ENCODE data around the gene MACC1. TPM values are rescaled to one million over a fixed set of nuclear protein-coding genes. Genes with fewer than 3 reads are reported as not detected.

MACC1 gene
- polyA plus RNA-seq, 1 of the 3 experiments (the other 2 are of a cell fraction) = not detected

DNA sequence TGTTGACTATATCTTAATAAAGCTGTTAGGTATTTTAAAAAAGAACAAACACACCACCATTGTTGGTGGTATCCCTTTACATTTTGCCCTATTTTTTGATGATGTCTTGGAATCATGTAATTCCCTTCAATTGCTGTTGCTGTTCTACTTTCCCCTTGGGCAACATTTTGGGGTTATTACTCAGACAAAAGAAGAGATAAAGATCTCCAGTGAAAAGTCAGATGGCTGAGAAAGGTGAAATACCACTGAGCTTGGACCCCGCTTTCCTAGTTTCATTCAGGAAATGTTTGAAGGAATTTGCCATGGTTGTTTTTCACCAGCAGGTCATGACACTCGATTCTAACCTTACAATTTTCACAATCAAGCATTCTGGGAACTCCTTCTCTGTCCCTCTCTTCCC lies 84.6 kb downstream of the MACC1 start:
- ChIA-PET POLR2A (no interaction called here), CTCF (no interaction called here)
- Histone ChIP-seq H3K27me3 (ENCODE audit: insufficient read depth) (no peaks in the 10 kb centered on the region), H3K4me2 (no peak overlapping the region), H2AFZ (ENCODE audit: low read depth) (no peak overlapping the region), H3K27ac (ENCODE audit: low read depth in 2 of 2, low read length in 1 of 2) (no peak overlapping the region), H3K36me3 (replicated peaks in 1 of 2; ENCODE audit: control insufficient read depth in 1 of 2, insufficient read depth in 2 of 2, low read length in 1 of 2) (no peaks in the 10 kb centered on the region), H3K9ac (no peak overlapping the region), H3K4me3 (ENCODE audit: low read depth in 2 of 2, low read length in 1 of 2) (no peak overlapping the region), H4K20me1 (ENCODE audit: insufficient read depth) (no peaks in the 10 kb centered on the region), H3K79me2 (ENCODE audit: insufficient read depth) (no peaks in the 10 kb centered on the region), H3K4me1 (ENCODE audit: control insufficient read depth in 1 of 2, insufficient read depth in 2 of 2, low read depth in 1 of 2, low read length in 1 of 2) (no peaks in the 10 kb centered on the region), H3F3A (replicated peaks; ENCODE audit: insufficient read depth) (peaks cover 3% of the 10 kb centered on the region), H3K9me3 (no peaks in the 10 kb centered on the region), H3K9me2 (no peaks in the 10 kb centered on the region)
- TF ChIP-seq MEF2A (IDR thresholded peaks at IDR 0.05; ENCODE audit: borderline replicate concordance, low read depth) = no peak
- no peak for TF ChIP-seq RXRA (IDR thresholded peaks at IDR 0.05; ENCODE audit: borderline replicate concordance, low read depth)
- DNase-seq = no peak
- WGBS (ENCODE audit: low lambda C conversion rate) = 43% methylated on average over 2 of the region's 2 CpGs

DNA sequence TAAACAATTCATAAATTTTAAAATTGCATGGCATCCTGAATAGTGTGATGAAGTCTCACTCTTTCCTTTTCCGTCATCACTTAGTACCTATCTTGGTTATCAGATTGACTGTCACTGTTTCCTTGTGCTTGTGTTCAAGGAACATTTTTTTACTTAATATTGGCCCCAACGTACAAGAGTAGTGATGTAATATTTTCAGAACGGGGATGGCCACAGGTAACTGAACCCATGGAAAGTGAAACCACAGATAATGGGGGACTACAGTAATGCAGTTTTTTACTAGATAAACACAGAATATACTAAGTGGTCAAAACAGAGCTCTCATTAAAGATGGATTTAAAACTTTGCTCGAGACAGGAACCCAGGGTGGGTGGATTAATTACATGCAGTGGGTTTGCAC lies 85.4 kb downstream of the MACC1 start:
- Histone ChIP-seq H3K36me3 (replicated peaks in 1 of 2; ENCODE audit: control insufficient read depth in 1 of 2, insufficient read depth in 2 of 2, low read length in 1 of 2) (no peaks in the 10 kb centered on the region), H3K27ac (ENCODE audit: low read depth in 2 of 2, low read length in 1 of 2) (no peak overlapping the region), H4K20me1 (ENCODE audit: insufficient read depth) (no peaks in the 10 kb centered on the region), H3K9me3 (no peaks in the 10 kb centered on the region), H3F3A (replicated peaks; ENCODE audit: insufficient read depth) (no peaks in the 10 kb centered on the region), H3K9me2 (no peaks in the 10 kb centered on the region), H3K4me1 (ENCODE audit: control insufficient read depth in 1 of 2, insufficient read depth in 2 of 2, low read depth in 1 of 2, low read length in 1 of 2) (no peaks in the 10 kb centered on the region), H3K4me3 (ENCODE audit: low read depth in 2 of 2, low read length in 1 of 2) (no peak overlapping the region), H3K79me2 (ENCODE audit: insufficient read depth) (no peaks in the 10 kb centered on the region), H2AFZ (ENCODE audit: low read depth) (no peak overlapping the region), H3K9ac (no peak overlapping the region), H3K4me2 (no peak overlapping the region), H3K27me3 (ENCODE audit: insufficient read depth) (no peaks in the 10 kb centered on the region)
- TF ChIP-seq USF2 (IDR thresholded peaks at IDR 0.05; ENCODE audit: borderline replicate concordance, low read depth, low read length) = no peak
- TF ChIP-seq POLR2AphosphoS5 (IDR thresholded peaks at IDR 0.05; ENCODE audit: low read depth, low read length) = no peak
- TF ChIP-seq SMC3 (IDR thresholded peaks at IDR 0.05; ENCODE audit: low read depth, low read length) = no peak
- no peak for TF ChIP-seq TCF12 (IDR thresholded peaks at IDR 0.05)
- TF ChIP-seq PBX3 (IDR thresholded peaks at IDR 0.05) = no peak
- TF ChIP-seq JUND (IDR thresholded peaks at IDR 0.05) = no peak
- no peak for TF ChIP-seq FOXJ3 (CRISPR knock-in tag; IDR thresholded peaks at IDR 0.05)
- TF ChIP-seq NRF1 (IDR thresholded peaks at IDR 0.05; ENCODE audit: low read depth, low read length) = no peak
- TF ChIP-seq EZH2phosphoT487 (IDR thresholded peaks at IDR 0.05; ENCODE audit: borderline replicate concordance, low read depth) = no peak
- no peak for TF ChIP-seq EP300 (IDR thresholded peaks at IDR 0.05; ENCODE audit: borderline replicate concordance in 1 of 2, low read depth in 1 of 2, low read length in 1 of 2)
- no peak for TF ChIP-seq MEF2A (IDR thresholded peaks at IDR 0.05; ENCODE audit: borderline replicate concordance, low read depth)
- TF ChIP-seq NFIC (IDR thresholded peaks at IDR 0.05; ENCODE audit: borderline replicate concordance) = no peak
- TF ChIP-seq TAF1 (IDR thresholded peaks at IDR 0.05; ENCODE audit: borderline replicate concordance, low read depth, low read length) = no peak
- no peak for TF ChIP-seq RAD21 (IDR thresholded peaks at IDR 0.05; ENCODE audit: low read length)
- TF ChIP-seq, protein P1, sequence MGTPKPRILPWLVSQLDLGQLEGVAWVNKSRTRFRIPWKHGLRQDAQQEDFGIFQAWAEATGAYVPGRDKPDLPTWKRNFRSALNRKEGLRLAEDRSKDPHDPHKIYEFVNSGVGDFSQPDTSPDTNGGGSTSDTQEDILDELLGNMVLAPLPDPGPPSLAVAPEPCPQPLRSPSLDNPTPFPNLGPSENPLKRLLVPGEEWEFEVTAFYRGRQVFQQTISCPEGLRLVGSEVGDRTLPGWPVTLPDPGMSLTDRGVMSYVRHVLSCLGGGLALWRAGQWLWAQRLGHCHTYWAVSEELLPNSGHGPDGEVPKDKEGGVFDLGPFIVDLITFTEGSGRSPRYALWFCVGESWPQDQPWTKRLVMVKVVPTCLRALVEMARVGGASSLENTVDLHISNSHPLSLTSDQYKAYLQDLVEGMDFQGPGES (IDR thresholded peaks at IDR 0.05; ENCODE audit: low read depth, low read length) = no peak
- TF ChIP-seq RXRA (IDR thresholded peaks at IDR 0.05; ENCODE audit: borderline replicate concordance, low read depth) = no peak
- TF ChIP-seq TEAD4 (IDR thresholded peaks at IDR 0.05; ENCODE audit: borderline replicate concordance, insufficient read depth) = no peak
- TF ChIP-seq GATA2 (CRISPR knock-in tag; IDR thresholded peaks at IDR 0.05) = no peak
- ChIA-PET CTCF (no interaction called here), POLR2A (no interaction called here)
- no peak for DNase-seq
- WGBS (ENCODE audit: low lambda C conversion rate) = 45% methylated on average over 4 of the region's 4 CpGs
